Prostate gland (tissue), 2 donors: ENCODE data around the gene CREB5. TPM values are rescaled to one million over a fixed set of nuclear protein-coding genes. Genes with fewer than 3 reads are reported as not detected.

Experiments
- DNase-seq: peaks from one replicate; pipeline ENCODE4 v3.0.0-alpha.2; 2019; ENCODE audit warnings: low spot score
- H3K27ac ChIP-seq, 2 donors: fragments of 200-600 bp; sonication (generic); 2 replicates each; pipeline ENCODE4 v1.5.1; 2017 to 2019
- H3K27me3 ChIP-seq: fragments of 200-600 bp; sonication (generic); replicated peaks from 2 replicates; pipeline ENCODE4 v1.5.1; 2019; ENCODE audit not compliant: insufficient read depth
- H3K36me3 ChIP-seq, 2 donors: fragments of 200-600 bp; sonication (generic); 1 replicate in 1 of 2; 2 replicates in 1 of 2; pipeline versions ENCODE4 v1.5.1 to v1.8.1; 2017 to 2019
- H3K4me1 ChIP-seq: fragments of 200-600 bp; sonication (generic); replicated peaks from 2 replicates; pipeline ENCODE4 v1.5.1; 2019
- H3K4me3 ChIP-seq, 2 donors: fragments of 200-600 bp; sonication (generic); 2 replicates each; pipeline ENCODE4 v1.5.1; 2017 to 2019
- H3K9me3 ChIP-seq: fragments of 200-600 bp; sonication (generic); 2 replicates; pipeline ENCODE4 v1.5.1; 2017
- POLR2A ChIP-seq: fragments of 450-650 bp; IDR thresholded peaks from one replicate; pipeline ENCODE4 v1.6.1; 2016; ENCODE audit warnings: antibody characterized with exemption, mild to moderate bottlenecking
- POLR2AphosphoS5 ChIP-seq: sonication (generic); formaldehyde crosslinking; IDR thresholded peaks from one replicate; pipeline ENCODE4 v1.6.1; 2017; ENCODE audit warnings: antibody characterized with exemption
- WGBS: methylation state at CpG from one replicate; pipeline ENCODE4 v1.1.5; 2018; 5-methylcytosine and 5-hydroxymethylcytosine counted together
- intact Hi-C: fragments of 100-400 bp; cut with DNase I; formaldehyde crosslinking; loops from one replicate; pipeline ENCODE4 v1.14.2; 2022
- total RNA-seq, 2 donors: library from RNA; depleted of rRNA; stranded (reverse); fragments of >200 nt; gene quantifications; one replicate each; pipeline ENCODE4 v1.1.0, GENCODE V29; 2016
- TF ChIP-seq, protein P1 (sequence below), 4 experiments: fragments of 200-600 bp in 2 of 4; fragments of 450-650 bp in 2 of 4; sonication (generic) in 2 of 4; IDR thresholded peaks; 1 replicate in 3 of 4; 2 replicates in 1 of 4; pipeline ENCODE4 v1.5.1; 2016 to 2019; ENCODE audit warnings: antibody characterized with exemption in 4 of 4, mild to moderate bottlenecking in 2 of 4, moderate library complexity in 2 of 4

CREB5 gene
- total RNA-seq, 2 donors from 2014 or later = 0.46 to 3.4 TPM

GRCh38 chr7:28405662-28406061 is 6.7 kb upstream of the CREB5 start:
- intact Hi-C loops = no loop called here
- no peaks in the 10 kb centered on the region for H3K36me3 ChIP-seq
- H3K4me1 ChIP-seq = no peaks in the 10 kb centered on the region
- TF ChIP-seq POLR2AphosphoS5 = no peak
- TF ChIP-seq, protein P1, sequence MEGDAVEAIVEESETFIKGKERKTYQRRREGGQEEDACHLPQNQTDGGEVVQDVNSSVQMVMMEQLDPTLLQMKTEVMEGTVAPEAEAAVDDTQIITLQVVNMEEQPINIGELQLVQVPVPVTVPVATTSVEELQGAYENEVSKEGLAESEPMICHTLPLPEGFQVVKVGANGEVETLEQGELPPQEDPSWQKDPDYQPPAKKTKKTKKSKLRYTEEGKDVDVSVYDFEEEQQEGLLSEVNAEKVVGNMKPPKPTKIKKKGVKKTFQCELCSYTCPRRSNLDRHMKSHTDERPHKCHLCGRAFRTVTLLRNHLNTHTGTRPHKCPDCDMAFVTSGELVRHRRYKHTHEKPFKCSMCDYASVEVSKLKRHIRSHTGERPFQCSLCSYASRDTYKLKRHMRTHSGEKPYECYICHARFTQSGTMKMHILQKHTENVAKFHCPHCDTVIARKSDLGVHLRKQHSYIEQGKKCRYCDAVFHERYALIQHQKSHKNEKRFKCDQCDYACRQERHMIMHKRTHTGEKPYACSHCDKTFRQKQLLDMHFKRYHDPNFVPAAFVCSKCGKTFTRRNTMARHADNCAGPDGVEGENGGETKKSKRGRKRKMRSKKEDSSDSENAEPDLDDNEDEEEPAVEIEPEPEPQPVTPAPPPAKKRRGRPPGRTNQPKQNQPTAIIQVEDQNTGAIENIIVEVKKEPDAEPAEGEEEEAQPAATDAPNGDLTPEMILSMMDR (IDR thresholded peaks at IDR 0.05) = no peak
- no peak for TF ChIP-seq POLR2A
- H3K9me3 ChIP-seq = no peaks in the 10 kb centered on the region
- DNase-seq = no peak
- H3K27ac ChIP-seq = no peak overlapping the region
- no peaks in the 10 kb centered on the region for H3K27me3 ChIP-seq
- 53% methylated on average over 5 of the region's 5 CpGs for WGBS
- H3K4me3 ChIP-seq = no peak overlapping the region

GRCh38 chr7:28406192-28406591 is 6.1 kb upstream of the CREB5 start:
- Histone ChIP-seq H3K36me3 (no peaks in the 10 kb centered on the region), H3K27ac (no peak overlapping the region), H3K9me3 (no peaks in the 10 kb centered on the region), H3K4me1 (no peaks in the 10 kb centered on the region), H3K4me3 (no peak overlapping the region), H3K27me3 (no peaks in the 10 kb centered on the region)
- TF ChIP-seq POLR2A (no peak), POLR2AphosphoS5 (no peak)
- TF ChIP-seq, protein P1 (IDR thresholded peaks at IDR 0.05) = no peak
- 93% methylated on average over 5 of the region's 5 CpGs for WGBS
- intact Hi-C loops = no loop called here
- DNase-seq = no peak

GRCh38 chr7:28407651-28408050 is 4.7 kb upstream of the CREB5 start:
- no peak for DNase-seq
- Histone ChIP-seq H3K4me1 (no peaks in the 10 kb centered on the region), H3K36me3 (no peaks in the 10 kb centered on the region), H3K27ac (peak overlapping the region; percentile 28 to 58), H3K4me3 (no peak overlapping the region), H3K27me3 (no peaks in the 10 kb centered on the region), H3K9me3 (no peaks in the 10 kb centered on the region)
- intact Hi-C loops = no loop called here
- no peak for TF ChIP-seq POLR2A
- TF ChIP-seq, protein P1 (IDR thresholded peaks at IDR 0.05) = no peak
- no peak for TF ChIP-seq POLR2AphosphoS5
- 19% methylated on average over 2 of the region's 2 CpGs for WGBS

DNA sequence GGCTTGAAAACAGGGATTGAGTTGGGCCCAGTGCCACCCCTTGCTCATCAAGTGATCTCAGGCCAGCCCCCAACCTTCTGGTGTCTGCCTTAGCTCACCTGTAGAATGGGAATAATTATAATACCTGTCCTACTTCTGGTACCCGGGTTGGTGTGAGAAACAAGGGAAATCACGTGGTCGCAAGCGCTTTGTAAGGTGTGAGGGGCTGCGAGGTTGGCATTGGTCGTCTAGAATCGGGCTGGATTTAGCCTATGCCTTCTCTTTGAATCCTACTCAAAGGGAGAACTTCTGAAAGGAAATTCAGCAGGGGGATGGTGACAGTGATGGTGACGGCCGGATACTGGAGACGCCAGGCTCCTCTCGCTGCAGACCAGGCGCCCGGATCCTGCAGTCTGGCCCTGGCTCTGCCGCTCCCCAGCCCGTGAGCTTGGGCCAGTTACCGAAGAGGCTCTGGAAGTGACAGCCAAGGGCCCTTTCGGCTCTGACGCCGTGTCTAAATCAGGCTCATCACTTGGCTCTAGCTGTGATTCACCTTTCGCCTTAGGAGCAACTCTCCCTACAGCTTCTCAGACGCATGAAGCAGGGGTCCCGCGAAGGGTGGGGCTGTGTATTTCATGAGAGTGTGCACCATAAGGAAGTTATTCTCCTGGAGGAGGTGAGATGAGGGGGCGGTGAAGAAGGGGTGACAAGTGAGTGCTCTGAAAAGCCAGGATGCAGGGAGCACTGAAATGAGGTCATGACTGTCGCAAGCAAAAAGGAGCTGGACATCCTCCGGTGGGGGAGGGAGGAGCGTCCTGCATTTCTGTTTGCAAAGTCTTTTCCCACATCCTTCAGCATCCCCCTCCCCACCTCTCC is 4.0 kb upstream of the CREB5 start:
- intact Hi-C loops = no loop called here
- no peaks in the 10 kb centered on the region for H3K4me1 ChIP-seq

More for the DNA sequence above, 4.0 kb upstream of the CREB5 start:
- no peaks in the 10 kb centered on the region for H3K27me3 ChIP-seq
- WGBS = 34% methylated on average over 27 of the region's 27 CpGs
- DNase-seq = no peak
- H3K27ac ChIP-seq = peak overlapping the region; percentile 28 to 58
- H3K9me3 ChIP-seq = no peaks in the 10 kb centered on the region
- H3K36me3 ChIP-seq = no peaks in the 10 kb centered on the region
- no peak for TF ChIP-seq POLR2AphosphoS5
- no peak for TF ChIP-seq POLR2A
- TF ChIP-seq, protein P1 (IDR thresholded peaks at IDR 0.05) = no peak
- peak overlapping the region; percentile 27 to 38 for H3K4me3 ChIP-seq
